Measurements from ENCODE around the gene ST6GALNAC3.
"Not testable (repeated sequence)": the region's sequence is repeated elsewhere in the genome, so short reads cannot be mapped to it uniquely, and the experiment has no call there.

The ST6GALNAC3 gene

GRCh38 chr1:76640092-76640491, 565.5 kb downstream of the ST6GALNAC3 start:
- Histone ChIP-seq H3K27me3 (ENCODE audit: control insufficient read depth in 2 of 2, insufficient read depth in 2 of 2, low read length in 2 of 2) (no peaks in the 10 kb centered on the region), H3K9me3 (ENCODE audit: control insufficient read depth in 2 of 2, low read length in 2 of 2) (no peaks in the 10 kb centered on the region), H3K27ac (ENCODE audit: low read depth in 2 of 2, low read length in 2 of 2) (no peak overlapping the region), H3K9ac (ENCODE audit: low read depth in 1 of 2, low read length in 2 of 2) (no peak overlapping the region), H3K4me3 (ENCODE audit: low read length in 2 of 2) (no peak overlapping the region), H3K4me1 (ENCODE audit: control insufficient read depth in 2 of 2, insufficient read depth in 2 of 2, low read length in 2 of 2) (no peaks in the 10 kb centered on the region), H3K36me3 (ENCODE audit: control insufficient read depth in 2 of 2, insufficient read depth in 2 of 2, low read length in 2 of 2) (no peaks in the 10 kb centered on the region)

DNA sequence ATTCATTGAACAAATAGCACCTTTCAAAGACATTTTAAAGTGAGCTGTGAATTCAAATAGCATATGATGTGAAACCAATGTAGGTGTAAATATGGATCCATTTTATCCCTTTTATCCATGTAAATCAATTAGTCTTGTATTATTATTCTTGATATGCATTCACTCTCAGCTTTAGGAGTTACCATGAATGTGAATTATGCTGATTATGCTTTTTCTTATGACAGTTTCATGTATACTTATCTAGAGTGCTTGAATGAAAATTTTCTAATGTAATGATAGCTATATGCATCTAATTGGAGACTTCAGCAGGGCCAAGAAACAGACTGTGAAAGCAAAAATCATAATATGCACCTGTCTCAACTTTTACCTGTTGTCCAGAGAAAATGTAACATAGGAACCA, 566.2 kb downstream of the ST6GALNAC3 start:
- H3K9ac ChIP-seq (ENCODE audit: low read depth in 1 of 2, low read length in 2 of 2): no peak overlapping the region
- H3K4me1 ChIP-seq (ENCODE audit: control insufficient read depth in 2 of 2, insufficient read depth in 2 of 2, low read length in 2 of 2): no peaks in the 10 kb centered on the region
- no peak overlapping the region for H3K4me3 ChIP-seq (ENCODE audit: low read length in 2 of 2)
- H3K27ac ChIP-seq (ENCODE audit: low read depth in 2 of 2, low read length in 2 of 2): no peak overlapping the region
- no peaks in the 10 kb centered on the region for H3K9me3 ChIP-seq (ENCODE audit: control insufficient read depth in 2 of 2, low read length in 2 of 2)
- H3K27me3 ChIP-seq (ENCODE audit: control insufficient read depth in 2 of 2, insufficient read depth in 2 of 2, low read length in 2 of 2): no peaks in the 10 kb centered on the region
- H3K36me3 ChIP-seq (ENCODE audit: control insufficient read depth in 2 of 2, insufficient read depth in 2 of 2, low read length in 2 of 2): no peaks in the 10 kb centered on the region

DNA sequence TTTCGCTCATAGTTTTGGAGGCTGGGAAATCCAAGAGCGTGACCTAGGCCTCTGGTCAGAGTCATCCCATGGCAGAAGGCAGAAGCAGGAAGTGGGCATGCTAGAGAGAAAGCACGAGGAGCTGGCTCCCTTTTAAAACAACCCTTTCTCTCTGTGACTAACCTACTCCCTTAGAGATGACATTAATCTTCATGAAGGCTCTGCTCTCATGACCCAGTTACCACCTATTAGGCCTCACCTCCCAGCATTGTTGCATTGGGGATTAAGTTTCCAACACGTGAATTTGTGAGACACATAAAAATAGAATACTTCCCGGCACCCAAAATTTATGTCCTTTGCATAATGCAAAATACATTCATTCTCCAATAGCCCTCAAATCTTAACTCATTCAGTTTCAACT, 569.6 kb downstream of the ST6GALNAC3 start:
- Histone ChIP-seq H3K9ac (ENCODE audit: low read depth in 1 of 2, low read length in 2 of 2) (no peak overlapping the region), H3K36me3 (ENCODE audit: control insufficient read depth in 2 of 2, insufficient read depth in 2 of 2, low read length in 2 of 2) (no peaks in the 10 kb centered on the region)

GRCh38 chr1:76652860-76653259, 578.3 kb downstream of the ST6GALNAC3 start:
- H3K36me3 ChIP-seq (ENCODE audit: control insufficient read depth in 2 of 2, insufficient read depth in 2 of 2, low read length in 2 of 2); H3K9me3 ChIP-seq (ENCODE audit: control insufficient read depth in 2 of 2, low read length in 2 of 2); H3K4me3 ChIP-seq (ENCODE audit: low read length in 2 of 2); H3K27ac ChIP-seq (ENCODE audit: low read depth in 2 of 2, low read length in 2 of 2); H3K9ac ChIP-seq (ENCODE audit: low read depth in 1 of 2, low read length in 2 of 2); H3K27me3 ChIP-seq (ENCODE audit: control insufficient read depth in 2 of 2, insufficient read depth in 2 of 2, low read length in 2 of 2); H3K4me1 ChIP-seq (ENCODE audit: control insufficient read depth in 2 of 2, insufficient read depth in 2 of 2, low read length in 2 of 2): not testable (repeated sequence)

More for the DNA sequence above, 569.6 kb downstream of the ST6GALNAC3 start:
- Histone ChIP-seq H3K27ac (ENCODE audit: low read depth in 2 of 2, low read length in 2 of 2) (no peak overlapping the region), H3K9me3 (ENCODE audit: control insufficient read depth in 2 of 2, low read length in 2 of 2) (no peaks in the 10 kb centered on the region), H3K27me3 (ENCODE audit: control insufficient read depth in 2 of 2, insufficient read depth in 2 of 2, low read length in 2 of 2) (no peaks in the 10 kb centered on the region), H3K4me3 (ENCODE audit: low read length in 2 of 2) (no peak overlapping the region), H3K4me1 (ENCODE audit: control insufficient read depth in 2 of 2, insufficient read depth in 2 of 2, low read length in 2 of 2) (no peaks in the 10 kb centered on the region)

DNA sequence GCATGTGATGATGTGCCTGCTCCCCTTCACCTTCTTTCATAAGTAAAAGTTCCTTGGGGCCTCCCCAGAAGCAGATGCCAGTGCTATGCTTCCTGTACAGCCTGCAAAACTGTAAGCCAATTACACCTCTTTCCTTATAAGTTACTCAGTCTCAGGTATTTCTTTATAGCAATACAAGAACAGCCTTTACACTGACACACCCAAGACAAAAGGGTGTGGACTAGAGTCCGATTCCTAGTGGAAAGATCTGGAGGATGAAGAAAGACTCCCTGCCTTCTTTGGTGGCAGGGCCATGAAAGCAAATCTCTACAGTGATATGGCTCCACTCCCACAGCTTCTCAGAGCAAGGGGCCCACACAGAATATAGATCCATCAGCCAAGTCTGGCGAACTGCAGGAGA, 583.1 kb downstream of the ST6GALNAC3 start:
- Histone ChIP-seq H3K27me3 (ENCODE audit: control insufficient read depth in 2 of 2, insufficient read depth in 2 of 2, low read length in 2 of 2) (no peaks in the 10 kb centered on the region), H3K36me3 (ENCODE audit: control insufficient read depth in 2 of 2, insufficient read depth in 2 of 2, low read length in 2 of 2) (no peaks in the 10 kb centered on the region), H3K4me1 (ENCODE audit: control insufficient read depth in 2 of 2, insufficient read depth in 2 of 2, low read length in 2 of 2) (no peaks in the 10 kb centered on the region), H3K4me3 (ENCODE audit: low read length in 2 of 2) (no peak overlapping the region), H3K9me3 (ENCODE audit: control insufficient read depth in 2 of 2, low read length in 2 of 2) (no peaks in the 10 kb centered on the region), H3K27ac (ENCODE audit: low read depth in 2 of 2, low read length in 2 of 2) (peak overlapping the region in 1 of 2 donors; percentile 33), H3K9ac (ENCODE audit: low read depth in 1 of 2, low read length in 2 of 2) (no peak overlapping the region)

- H3K36me3 ChIP-seq (ENCODE audit: control insufficient read depth in 2 of 2, insufficient read depth in 2 of 2, low read length in 2 of 2): no peaks in the 10 kb centered on the region
- H3K27me3 ChIP-seq (ENCODE audit: control insufficient read depth in 2 of 2, insufficient read depth in 2 of 2, low read length in 2 of 2): no peaks in the 10 kb centered on the region
- no peaks in the 10 kb centered on the region for H3K9me3 ChIP-seq (ENCODE audit: control insufficient read depth in 2 of 2, low read length in 2 of 2)
- H3K4me3 ChIP-seq (ENCODE audit: low read length in 2 of 2): no peak overlapping the region
- no peak overlapping the region for H3K9ac ChIP-seq (ENCODE audit: low read depth in 1 of 2, low read length in 2 of 2)
- H3K4me1 ChIP-seq (ENCODE audit: control insufficient read depth in 2 of 2, insufficient read depth in 2 of 2, low read length in 2 of 2): no peaks in the 10 kb centered on the region
- H3K27ac ChIP-seq (ENCODE audit: low read depth in 2 of 2, low read length in 2 of 2): no peak overlapping the region
Measured at GRCh38 chr1:76659171-76659940, 584.8 kb downstream of the ST6GALNAC3 start.

GRCh38 chr1:76661531-76661930, 587.0 kb downstream of the ST6GALNAC3 start:
- Histone ChIP-seq H3K9ac (ENCODE audit: low read depth in 1 of 2, low read length in 2 of 2) (no peak overlapping the region), H3K36me3 (ENCODE audit: control insufficient read depth in 2 of 2, insufficient read depth in 2 of 2, low read length in 2 of 2) (no peaks in the 10 kb centered on the region), H3K4me1 (ENCODE audit: control insufficient read depth in 2 of 2, insufficient read depth in 2 of 2, low read length in 2 of 2) (no peaks in the 10 kb centered on the region), H3K27ac (ENCODE audit: low read depth in 2 of 2, low read length in 2 of 2) (no peak overlapping the region), H3K4me3 (ENCODE audit: low read length in 2 of 2) (no peak overlapping the region), H3K9me3 (ENCODE audit: control insufficient read depth in 2 of 2, low read length in 2 of 2) (no peaks in the 10 kb centered on the region), H3K27me3 (ENCODE audit: control insufficient read depth in 2 of 2, insufficient read depth in 2 of 2, low read length in 2 of 2) (no peaks in the 10 kb centered on the region)

- Histone ChIP-seq H3K4me1 (ENCODE audit: control insufficient read depth in 2 of 2, insufficient read depth in 2 of 2, low read length in 2 of 2) (no peaks in the 10 kb centered on the region), H3K36me3 (ENCODE audit: control insufficient read depth in 2 of 2, insufficient read depth in 2 of 2, low read length in 2 of 2) (no peaks in the 10 kb centered on the region), H3K27me3 (ENCODE audit: control insufficient read depth in 2 of 2, insufficient read depth in 2 of 2, low read length in 2 of 2) (no peaks in the 10 kb centered on the region), H3K9ac (ENCODE audit: low read depth in 1 of 2, low read length in 2 of 2) (no peak overlapping the region), H3K27ac (ENCODE audit: low read depth in 2 of 2, low read length in 2 of 2) (no peak overlapping the region), H3K4me3 (ENCODE audit: low read length in 2 of 2) (no peak overlapping the region), H3K9me3 (ENCODE audit: control insufficient read depth in 2 of 2, low read length in 2 of 2) (no peaks in the 10 kb centered on the region)
Measured at GRCh38 chr1:76666499-76666898, 592.0 kb downstream of the ST6GALNAC3 start.

DNA sequence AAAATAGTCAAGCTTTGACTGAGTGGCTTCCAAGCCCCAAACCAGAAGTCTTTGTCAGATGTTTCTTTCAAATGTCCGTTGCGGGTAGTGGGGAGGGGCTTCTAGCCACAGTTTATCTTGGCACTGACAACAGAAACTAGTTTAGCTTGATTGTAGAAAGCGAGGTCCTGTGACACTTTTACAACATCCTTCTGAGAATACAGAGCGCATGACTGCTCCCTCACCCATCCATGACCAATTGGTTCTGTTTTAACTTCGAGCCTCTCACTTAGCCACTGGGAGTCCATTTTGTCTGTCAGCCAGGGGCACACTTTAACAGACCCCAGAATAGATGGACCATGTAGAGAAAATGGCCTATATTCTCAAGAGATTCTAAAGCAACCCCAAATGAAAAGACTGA, 593.5 kb downstream of the ST6GALNAC3 start:
- H3K4me3 ChIP-seq (ENCODE audit: low read length in 2 of 2): no peak overlapping the region
- H3K27me3 ChIP-seq (ENCODE audit: control insufficient read depth in 2 of 2, insufficient read depth in 2 of 2, low read length in 2 of 2): no peaks in the 10 kb centered on the region
- H3K4me1 ChIP-seq (ENCODE audit: control insufficient read depth in 2 of 2, insufficient read depth in 2 of 2, low read length in 2 of 2): no peaks in the 10 kb centered on the region
- H3K9ac ChIP-seq (ENCODE audit: low read depth in 1 of 2, low read length in 2 of 2): no peak overlapping the region
- H3K36me3 ChIP-seq (ENCODE audit: control insufficient read depth in 2 of 2, insufficient read depth in 2 of 2, low read length in 2 of 2): no peaks in the 10 kb centered on the region
- H3K27ac ChIP-seq (ENCODE audit: low read depth in 2 of 2, low read length in 2 of 2): no peak overlapping the region
- no peaks in the 10 kb centered on the region for H3K9me3 ChIP-seq (ENCODE audit: control insufficient read depth in 2 of 2, low read length in 2 of 2)

- H3K9me3 ChIP-seq (ENCODE audit: control insufficient read depth in 2 of 2, low read length in 2 of 2): no peaks in the 10 kb centered on the region
- H3K4me3 ChIP-seq (ENCODE audit: low read length in 2 of 2): no peak overlapping the region
- H3K36me3 ChIP-seq (ENCODE audit: control insufficient read depth in 2 of 2, insufficient read depth in 2 of 2, low read length in 2 of 2): no peaks in the 10 kb centered on the region
- no peaks in the 10 kb centered on the region for H3K4me1 ChIP-seq (ENCODE audit: control insufficient read depth in 2 of 2, insufficient read depth in 2 of 2, low read length in 2 of 2)
- H3K27me3 ChIP-seq (ENCODE audit: control insufficient read depth in 2 of 2, insufficient read depth in 2 of 2, low read length in 2 of 2): no peaks in the 10 kb centered on the region
- H3K9ac ChIP-seq (ENCODE audit: low read depth in 1 of 2, low read length in 2 of 2): no peak overlapping the region
- H3K27ac ChIP-seq (ENCODE audit: low read depth in 2 of 2, low read length in 2 of 2): no peak overlapping the region
Measured at GRCh38 chr1:76669131-76669530, 594.6 kb downstream of the ST6GALNAC3 start.
